NCI-H446 (cell line): ENCODE data around the gene CHMP4B.

Experiments used
- DNase-seq, 2 experiments: peaks; one replicate each; lab custom pipeline; 2025; lab: John Stamatoyannopoulos, UW

The CHMP4B gene

GRCh38 chr20:33864324-33864963 is 53.3 kb downstream of the CHMP4B start:
- no peak for DNase-seq

- DNase-seq, result no peak
These were observed 54.7 kb downstream of the CHMP4B start for GRCh38 chr20:33865761-33866370.

- peak in 1 of 2 experiments; percentile 33 for DNase-seq
These were observed 55.4 kb downstream of the CHMP4B start for GRCh38 chr20:33866398-33867100.

GRCh38 chr20:33868042-33868441 is 56.9 kb downstream of the CHMP4B start:
- no peak for DNase-seq

GRCh38 chr20:33868595-33868994 is 57.4 kb downstream of the CHMP4B start:
- DNase-seq, result no peak

- no peak for DNase-seq
These were observed 58.1 kb downstream of the CHMP4B start for GRCh38 chr20:33869283-33869682.

- DNase-seq, result peak in 1 of 2 experiments; percentile 20
These were observed 60.2 kb downstream of the CHMP4B start for GRCh38 chr20:33871362-33871761.

GRCh38 chr20:33874129-33874528 is 63.0 kb downstream of the CHMP4B start:
- DNase-seq, result no peak

- DNase-seq, result no peak
These were observed 63.9 kb downstream of the CHMP4B start for GRCh38 chr20:33875055-33875454.

GRCh38 chr20:33875534-33876026 is 64.4 kb downstream of the CHMP4B start:
- no peak for DNase-seq

GRCh38 chr20:33878583-33878982 is 67.4 kb downstream of the CHMP4B start:
- DNase-seq, result no peak

- no peak for DNase-seq
These were observed 69.2 kb downstream of the CHMP4B start for GRCh38 chr20:33880396-33880795.

GRCh38 chr20:33881989-33882388 is 70.8 kb downstream of the CHMP4B start:
- no peak for DNase-seq

- no peak for DNase-seq
These were observed 71.3 kb downstream of the CHMP4B start for GRCh38 chr20:33882481-33882880.

GRCh38 chr20:33883164-33883563 is 72.0 kb downstream of the CHMP4B start:
- DNase-seq, result no peak

- no peak for DNase-seq
These were observed 73.5 kb downstream of the CHMP4B start for GRCh38 chr20:33884633-33885032.

- DNase-seq, result no peak
These were observed 78.2 kb downstream of the CHMP4B start for GRCh38 chr20:33889312-33889711.

GRCh38 chr20:33890557-33890956 is 79.4 kb downstream of the CHMP4B start:
- no peak for DNase-seq

- DNase-seq, result no peak
These were observed 82.2 kb downstream of the CHMP4B start for GRCh38 chr20:33893314-33893713.

GRCh38 chr20:33894798-33895197 is 83.7 kb downstream of the CHMP4B start:
- no peak for DNase-seq

GRCh38 chr20:33896509-33896908 is 85.4 kb downstream of the CHMP4B start:
- DNase-seq, result peak in 1 of 2 experiments; percentile 26

GRCh38 chr20:33897313-33897912 is 86.3 kb downstream of the CHMP4B start:
- DNase-seq, result no peak

- DNase-seq, result no peak
These were observed 88.0 kb downstream of the CHMP4B start for GRCh38 chr20:33899106-33899505.
